ENCODE results near the gene TMEM150B. TPM values are rescaled to one million over a fixed set of nuclear protein-coding genes. Genes with fewer than 3 reads are reported as not detected.

The TMEM150B gene
- total RNA-seq, 4 donors from 2014 or later = 5.6 to 26.7 (median 16.6) TPM

DNA sequence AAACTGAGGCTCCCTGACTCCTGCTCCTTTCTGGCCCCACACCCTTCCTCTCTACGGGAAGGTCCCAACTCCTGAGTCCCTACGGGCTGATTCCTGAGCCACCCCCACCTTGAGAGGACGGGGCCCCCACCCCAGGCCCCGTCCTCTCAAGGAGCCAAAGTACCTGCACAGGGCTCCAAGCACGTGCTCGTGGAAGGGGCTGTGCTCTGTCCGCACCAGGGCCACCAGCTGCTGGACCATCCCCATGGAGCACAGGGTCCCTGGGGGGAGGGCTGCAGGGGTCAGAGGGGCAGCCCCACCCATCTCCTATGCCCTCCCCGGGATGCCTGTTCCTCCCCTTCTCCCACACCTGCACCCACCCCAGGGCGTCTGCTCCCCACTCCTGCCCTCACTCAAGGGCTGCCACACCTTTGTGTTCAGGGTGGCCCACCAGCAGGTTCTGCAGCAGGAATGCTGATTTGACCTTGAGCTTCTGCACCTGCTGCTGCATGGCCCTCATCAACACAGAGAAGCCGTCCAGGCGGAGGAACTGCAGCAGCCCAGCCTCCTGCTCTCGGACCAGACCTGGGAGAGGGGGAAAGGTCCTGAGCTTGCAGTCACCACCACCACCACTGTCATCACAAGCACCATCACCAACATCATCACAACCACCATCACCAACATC is 59.3 kb downstream of the TMEM150B start:
- no peak for ATAC-seq (ENCODE audit: low FRiP score)

DNA sequence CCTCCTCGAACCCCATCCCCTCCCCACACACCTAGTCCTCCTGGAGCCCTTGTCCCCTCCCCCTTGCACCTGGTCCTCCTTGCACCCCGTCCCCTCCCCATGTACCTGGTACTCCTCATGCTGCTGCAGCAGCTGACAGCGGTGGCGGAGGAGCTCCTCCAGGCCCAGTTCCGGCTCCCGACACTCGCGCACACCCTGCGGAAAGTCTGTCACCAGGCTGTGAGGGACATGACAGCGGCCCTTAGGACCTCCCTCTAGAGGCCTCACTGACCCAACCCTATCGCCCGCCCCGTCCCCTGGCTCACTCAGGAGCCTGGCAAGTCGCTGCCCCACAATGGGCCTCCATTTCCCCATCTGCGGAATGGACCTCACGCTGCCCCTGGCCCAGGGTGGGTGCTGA is 60.0 kb downstream of the TMEM150B start:
- DNase-seq (ENCODE audit: low spot score) = no peak
- TF ChIP-seq, protein P1, sequence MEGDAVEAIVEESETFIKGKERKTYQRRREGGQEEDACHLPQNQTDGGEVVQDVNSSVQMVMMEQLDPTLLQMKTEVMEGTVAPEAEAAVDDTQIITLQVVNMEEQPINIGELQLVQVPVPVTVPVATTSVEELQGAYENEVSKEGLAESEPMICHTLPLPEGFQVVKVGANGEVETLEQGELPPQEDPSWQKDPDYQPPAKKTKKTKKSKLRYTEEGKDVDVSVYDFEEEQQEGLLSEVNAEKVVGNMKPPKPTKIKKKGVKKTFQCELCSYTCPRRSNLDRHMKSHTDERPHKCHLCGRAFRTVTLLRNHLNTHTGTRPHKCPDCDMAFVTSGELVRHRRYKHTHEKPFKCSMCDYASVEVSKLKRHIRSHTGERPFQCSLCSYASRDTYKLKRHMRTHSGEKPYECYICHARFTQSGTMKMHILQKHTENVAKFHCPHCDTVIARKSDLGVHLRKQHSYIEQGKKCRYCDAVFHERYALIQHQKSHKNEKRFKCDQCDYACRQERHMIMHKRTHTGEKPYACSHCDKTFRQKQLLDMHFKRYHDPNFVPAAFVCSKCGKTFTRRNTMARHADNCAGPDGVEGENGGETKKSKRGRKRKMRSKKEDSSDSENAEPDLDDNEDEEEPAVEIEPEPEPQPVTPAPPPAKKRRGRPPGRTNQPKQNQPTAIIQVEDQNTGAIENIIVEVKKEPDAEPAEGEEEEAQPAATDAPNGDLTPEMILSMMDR (IDR thresholded peaks at IDR 0.05) = no peak
- no peak for ATAC-seq (ENCODE audit: low FRiP score)

More for the DNA sequence above, 59.3 kb downstream of the TMEM150B start:
- TF ChIP-seq, protein P1 (IDR thresholded peaks at IDR 0.05) = no peak
- DNase-seq (ENCODE audit: low spot score) = no peak

DNA sequence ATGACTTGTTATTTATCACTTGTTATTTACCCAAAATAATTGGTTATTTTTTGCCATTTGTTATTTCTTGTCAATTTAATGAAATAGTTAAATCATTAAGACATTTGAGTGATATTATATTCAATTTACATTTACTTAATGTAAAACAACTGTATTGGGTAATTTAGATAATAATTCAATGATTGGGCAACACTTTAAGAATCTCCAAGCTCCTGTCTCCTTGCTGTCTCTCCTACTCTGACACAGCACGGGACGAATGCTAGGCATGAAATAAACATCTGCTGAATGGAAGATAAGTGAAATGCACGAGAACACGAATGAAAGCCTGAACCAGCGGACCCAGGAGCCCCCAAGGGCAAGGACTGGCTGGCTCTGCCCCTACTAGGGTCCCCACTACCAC is 60.6 kb downstream of the TMEM150B start:
- ATAC-seq (ENCODE audit: low FRiP score) (no peak), DNase-seq (ENCODE audit: low spot score) (no peak)
- TF ChIP-seq, protein P1 (IDR thresholded peaks at IDR 0.05) = no peak

Other genes starting within 250 kb of the TMEM150B start
- gene EPS8L1, start 249.5 kb downstream of the TMEM150B start, total RNA-seq = 10 to 100 TPM in 2 of 4 donors, 1 to 10 TPM in 1, under 1 TPM in 1; 0.95 to 41.7 (median 15.5) TPM
- 100 to 1,000 TPM in 2 of 4 donors, 10 to 100 TPM in 2; 59.9 to 127 (median 107) TPM for gene PPP1R12C, start 207.7 kb downstream of the TMEM150B start, total RNA-seq
- 1 to 10 TPM in 3 of 4 donors, not detected in 1; 1.9 to 7.2 (median 4.3) TPM for gene TNNT1, start 176.1 kb downstream of the TMEM150B start, total RNA-seq
- gene TNNI3, start 167.6 kb downstream of the TMEM150B start, total RNA-seq = not detected
- gene DNAAF3, start 158.7 kb downstream of the TMEM150B start, total RNA-seq = under 1 TPM in 2 of 4 donors, not detected in 2; 0.65 to 0.69 TPM
- gene SYT5, start 145.1 kb downstream of the TMEM150B start, total RNA-seq = under 1 TPM in 1 of 4 donors, not detected in 3; 0.28 TPM
- gene PTPRH, start 115.8 kb downstream of the TMEM150B start, total RNA-seq = 1 to 10 TPM; 1.4 to 9.8 (median 5.5) TPM
- gene TMEM86B, start 96.6 kb downstream of the TMEM150B start, total RNA-seq = 1 to 10 TPM in 3 of 4 donors, under 1 TPM in 1; 0.65 to 3.5 (median 2.5) TPM
- 10 to 100 TPM; 27.8 to 43.6 (median 35.5) TPM for gene PPP6R1, start 66.3 kb downstream of the TMEM150B start, total RNA-seq
- 10 to 100 TPM; 19.5 to 25.9 (median 21.2) TPM for gene HSPBP1, start 45.2 kb downstream of the TMEM150B start, total RNA-seq
- gene BRSK1, start 41.3 kb downstream of the TMEM150B start, total RNA-seq = 1 to 10 TPM in 1 of 4 donors, under 1 TPM in 1, not detected in 2; 0.19 to 2.1 TPM
- 10 to 100 TPM in 1 of 4 donors, 1 to 10 TPM in 3; 5.3 to 22.9 (median 6.8) TPM for gene KMT5C, start 14.5 kb upstream of the TMEM150B start, total RNA-seq
- under 1 TPM in 1 of 4 donors, not detected in 3; 0.56 TPM for gene COX6B2, start 29.4 kb upstream of the TMEM150B start, total RNA-seq
- under 1 TPM in 1 of 4 donors, not detected in 3; 0.09 TPM for gene GARIN5B, start 37.9 kb upstream of the TMEM150B start, total RNA-seq
- gene IL11, start 45.1 kb upstream of the TMEM150B start, total RNA-seq = 1 to 10 TPM in 1 of 4 donors, under 1 TPM in 1, not detected in 2; 0.28 to 1.2 TPM
- not detected for gene TMEM190, start 51.5 kb upstream of the TMEM150B start, total RNA-seq
- gene TMEM238, start 59.0 kb upstream of the TMEM150B start, total RNA-seq = 1 to 10 TPM in 3 of 4 donors, not detected in 1; 1.5 to 1.7 (median 1.6) TPM
- 100 to 1,000 TPM; 490 to 747 (median 555) TPM for gene RPL28, start 60.6 kb upstream of the TMEM150B start, total RNA-seq
- 10 to 100 TPM in 2 of 4 donors, 1 to 10 TPM in 2; 7.4 to 25.6 (median 13.0) TPM for gene UBE2S, start 82.4 kb upstream of the TMEM150B start, total RNA-seq
- gene SHISA7, start 118.0 kb upstream of the TMEM150B start, total RNA-seq = not detected
- 10 to 100 TPM; 52.5 to 96.8 (median 62.5) TPM for gene ISOC2, start 136.3 kb upstream of the TMEM150B start, total RNA-seq
- not detected for gene C19orf85, start 139.4 kb upstream of the TMEM150B start, total RNA-seq
- 1 to 10 TPM; 1.7 to 6.4 (median 2.6) TPM for gene ZNF628, start 151.3 kb upstream of the TMEM150B start, total RNA-seq
- gene NAT14, start 159.8 kb upstream of the TMEM150B start, total RNA-seq = 1 to 10 TPM; 2.3 to 4.6 (median 2.6) TPM
- 1 to 10 TPM; 1.6 to 6.1 (median 3.5) TPM for gene SSC5D, start 163.1 kb upstream of the TMEM150B start, total RNA-seq
- gene SBK2, start 211.8 kb upstream of the TMEM150B start, total RNA-seq = under 1 TPM in 1 of 4 donors, not detected in 3; 0.56 TPM
- gene SBK3, start 220.2 kb upstream of the TMEM150B start, total RNA-seq = 1 to 10 TPM in 1 of 4 donors, under 1 TPM in 2, not detected in 1; 0.36 to 1.5 (median 0.79) TPM